Thoracic aorta (tissue), 2 donors: ENCODE results near the gene GLIPR2. TPM values are rescaled to one million over a fixed set of nuclear protein-coding genes. Genes with fewer than 3 reads are reported as not detected.

Experiments used
- ATAC-seq: fragments of 150-250 bp; one replicate; pipeline ENCODE4 v1.8.0; 2017; ENCODE audit warnings: low read depth; ENCODE audit not compliant: insufficient number of reproducible peaks, low FRiP score
- DNase-seq: peaks from one replicate; pipeline ENCODE4 v3.0.0-alpha.2; 2020; ENCODE audit warnings: low spot score
- H3K27ac ChIP-seq, 2 donors: fragments of 200-600 bp; sonication (generic); 1 replicate in 1 of 2; 2 replicates in 1 of 2; pipeline ENCODE4 v1.5.1; 2016; ENCODE audit warnings: mild to moderate bottlenecking in 2 of 2, moderate library complexity in 2 of 2
- H3K27me3 ChIP-seq: fragments of 200-600 bp; sonication (generic); replicated peaks from 2 replicates; pipeline ENCODE4 v1.6.0; 2016; ENCODE audit warnings: mild to moderate bottlenecking; ENCODE audit not compliant: insufficient read depth
- H3K36me3 ChIP-seq: fragments of 200-600 bp; sonication (generic); one replicate; pipeline ENCODE4 v1.5.1; 2016
- H3K4me1 ChIP-seq, 2 donors: fragments of 200-600 bp; sonication (generic); 1 replicate in 1 of 2; 2 replicates in 1 of 2; pipeline versions ENCODE4 v1.5.1 to v1.6.0; 2016; ENCODE audit warnings: low read depth in 2 of 2, mild to moderate bottlenecking in 1 of 2; ENCODE audit not compliant: control insufficient read depth in 1 of 2
- H3K4me3 ChIP-seq: fragments of 200-600 bp; sonication (generic); 2 replicates; pipeline ENCODE4 v1.5.1; 2016; ENCODE audit warnings: mild to moderate bottlenecking
- H3K9me3 ChIP-seq: fragments of 200-600 bp; sonication (generic); 2 replicates; pipeline ENCODE4 v1.5.1; 2016
- CTCF ChIP-seq: fragments of 200-600 bp; sonication (generic); IDR thresholded peaks from one replicate; pipeline ENCODE4 v1.5.1; 2019; ENCODE audit warnings: antibody characterized with exemption
- total RNA-seq, 2 donors: library from RNA; depleted of rRNA; stranded (reverse); fragments of >200 nt; gene quantifications; one replicate each; pipeline versions ENCODE4 v1.1.0 to v1.2.3, GENCODE V29; 2016

Gene GLIPR2
- total RNA-seq, 2 donors from 2014 or later = 47.0 to 52.1 TPM

- peaks cover 30% of the 10 kb centered on the region for H3K36me3 ChIP-seq
- H3K27ac ChIP-seq = peak overlapping the region; percentile 43 to 71
- H3K27me3 ChIP-seq = no peaks in the 10 kb centered on the region
- H3K4me3 ChIP-seq = no peak overlapping the region
- TF ChIP-seq CTCF = no peak
- ATAC-seq = no peak
- DNase-seq = no peak
- no peaks in the 10 kb centered on the region for H3K9me3 ChIP-seq
- H3K4me1 ChIP-seq = peaks cover 28 to 60% of the 10 kb centered on the region in 2 donors
These were observed 72.2 kb downstream of the GLIPR2 start for GRCh38 chr9:36208521-36209253.

- Histone ChIP-seq H3K4me1 (peaks cover 31 to 79% of the 10 kb centered on the region in 2 donors), H3K27me3 (no peaks in the 10 kb centered on the region), H3K9me3 (no peaks in the 10 kb centered on the region), H3K36me3 (peaks cover 9% of the 10 kb centered on the region), H3K4me3 (no peak overlapping the region), H3K27ac (peak overlapping the region in 1 of 2 donors; percentile 25)
- ATAC-seq (no peak), DNase-seq (no peak)
- no peak for TF ChIP-seq CTCF
These were observed 74.2 kb downstream of the GLIPR2 start for GRCh38 chr9:36210722-36211121.

GRCh38 chr9:36211510-36211909 is 75.0 kb downstream of the GLIPR2 start:
- no peak for TF ChIP-seq CTCF
- no peaks in the 10 kb centered on the region for H3K27me3 ChIP-seq
- DNase-seq (no peak), ATAC-seq (no peak)
- H3K9me3 ChIP-seq = no peaks in the 10 kb centered on the region
- peaks cover 31 to 79% of the 10 kb centered on the region in 2 donors for H3K4me1 ChIP-seq
- H3K4me3 ChIP-seq = no peak overlapping the region
- no peak overlapping the region for H3K27ac ChIP-seq
- peaks cover 4% of the 10 kb centered on the region for H3K36me3 ChIP-seq

- Histone ChIP-seq H3K27ac (peak overlapping the region in 1 of 2 donors; percentile 10), H3K27me3 (no peaks in the 10 kb centered on the region), H3K9me3 (no peaks in the 10 kb centered on the region), H3K4me3 (no peak overlapping the region), H3K4me1 (peaks cover 16 to 67% of the 10 kb centered on the region in 2 donors), H3K36me3 (peaks cover 20% of the 10 kb centered on the region)
- no peak for TF ChIP-seq CTCF
- no peak for DNase-seq
- no peak for ATAC-seq
These were observed 76.9 kb downstream of the GLIPR2 start for GRCh38 chr9:36213387-36213786.

Other genes with a start within 250 kb of the GLIPR2 start
- gene HRCT1, start 230.5 kb upstream of the GLIPR2 start, total RNA-seq = 10 to 100 TPM; 20.4 to 23.6 TPM
- gene SPAAR, start 227.2 kb upstream of the GLIPR2 start, total RNA-seq = 1 to 10 TPM; 3.2 to 4.9 TPM
- gene OR2S2, start 178.6 kb upstream of the GLIPR2 start, total RNA-seq = not detected
- gene RECK, start 99.8 kb upstream of the GLIPR2 start, total RNA-seq = 10 to 100 TPM; 19.8 to 30.5 TPM
- gene CCIN, start 32.7 kb downstream of the GLIPR2 start, total RNA-seq = 1 to 10 TPM; 1.6 to 2.3 TPM
- 100 to 1,000 TPM; 127 to 145 TPM for gene CLTA, start 54.2 kb downstream of the GLIPR2 start, total RNA-seq
- 10 to 100 TPM; 23.3 to 26.1 TPM for gene GNE, start 121.7 kb downstream of the GLIPR2 start, total RNA-seq